LNCaP clone FGC (cell line): ENCODE data around the gene TSPOAP1.

Experiments
- DNase-seq: peaks from one replicate; pipeline ENCODE4 v3.0.0-alpha.2; 2011; ENCODE audit warnings: low read depth
- H3K4me3 ChIP-seq: 2 replicates; pipeline ENCODE4 v1.5.1; 2011; ENCODE audit warnings: mild to moderate bottlenecking, low read depth, low read length, control low read depth
- CTCF ChIP-seq: IDR thresholded peaks from 2 replicates; pipeline ENCODE4 v1.5.1; 2012; ENCODE audit warnings: mild to moderate bottlenecking; ENCODE audit not compliant: control insufficient read depth, insufficient read depth; ENCODE audit errors: extremely low read depth

TSPOAP1 gene

DNA sequence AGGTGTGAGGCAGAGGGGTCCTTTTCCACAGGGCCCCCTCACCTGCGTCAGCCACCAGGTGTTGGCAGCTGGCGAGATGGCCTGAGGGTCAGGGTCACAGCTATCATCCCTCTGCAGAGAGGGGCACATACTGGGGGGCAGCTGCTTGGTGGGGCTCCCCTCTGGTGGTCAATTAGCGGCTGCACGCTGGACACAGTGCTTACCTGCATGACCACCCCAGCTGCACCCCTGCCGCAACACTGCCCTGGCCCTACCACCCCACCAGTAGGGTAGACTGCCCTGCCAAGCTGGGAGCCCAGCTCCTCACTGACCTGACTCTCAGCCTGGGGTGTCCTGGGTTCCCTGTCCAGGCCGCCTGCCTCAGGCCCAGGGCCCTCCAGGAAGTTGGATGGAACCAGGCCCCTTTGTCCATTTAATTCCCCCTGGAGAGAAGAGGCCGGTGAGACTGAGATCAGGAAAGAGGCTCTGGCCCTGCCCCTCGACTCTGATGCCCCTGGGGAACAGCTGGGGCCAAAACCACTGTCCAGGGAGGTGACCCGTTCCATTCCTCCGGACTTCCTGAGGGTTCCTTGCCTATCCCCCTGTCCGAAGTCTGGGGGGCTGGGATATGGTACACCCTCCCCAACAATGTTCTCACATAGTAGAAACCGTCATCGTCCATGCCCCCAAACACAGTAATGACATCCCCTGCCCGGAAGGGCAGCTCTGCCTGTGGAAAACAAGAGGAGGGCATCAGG lies 23.7 kb downstream of the TSPOAP1 start:
- DNase-seq, result no peak
- TF ChIP-seq CTCF, result no peak
- no peak overlapping the region for H3K4me3 ChIP-seq

DNA sequence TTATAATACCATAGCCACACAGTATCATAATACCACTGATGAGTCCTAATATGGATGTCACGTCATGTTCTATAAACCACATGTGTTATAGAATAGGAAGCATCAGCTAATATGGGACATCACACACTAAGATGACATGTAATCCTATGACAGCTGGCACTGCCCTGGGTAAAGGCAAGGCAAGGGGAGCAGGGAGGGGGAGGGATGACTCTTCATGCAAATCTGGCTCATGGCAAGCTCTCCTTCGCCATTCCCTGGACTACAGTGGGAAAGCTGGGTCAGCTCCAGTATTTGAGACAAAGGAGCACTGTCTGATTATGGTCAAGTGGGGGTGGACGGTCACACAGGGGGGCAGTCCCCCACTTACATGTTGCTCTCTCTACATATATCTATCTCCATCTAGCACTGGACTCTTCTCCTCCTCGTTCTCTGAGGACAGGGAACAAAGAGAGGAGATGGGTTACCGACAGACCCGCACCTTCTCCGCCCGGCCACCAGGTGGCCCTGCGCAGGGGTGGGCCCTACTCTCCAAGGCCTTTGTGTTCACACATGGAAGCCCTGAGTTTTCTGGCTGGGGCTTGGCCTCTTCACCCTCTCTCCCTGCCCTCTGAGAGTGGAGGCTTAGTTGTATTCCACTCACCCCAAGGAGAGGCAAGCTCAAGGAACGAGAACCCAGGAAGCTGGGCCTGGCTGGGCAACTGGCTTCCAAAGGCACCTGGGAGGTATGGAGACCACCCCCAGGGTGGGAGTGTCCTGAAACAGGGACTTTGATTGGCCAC lies 24.4 kb downstream of the TSPOAP1 start:
- DNase-seq, result no peak
- H3K4me3 ChIP-seq, result no peak overlapping the region
- TF ChIP-seq CTCF, result peak; percentile 64

DNA sequence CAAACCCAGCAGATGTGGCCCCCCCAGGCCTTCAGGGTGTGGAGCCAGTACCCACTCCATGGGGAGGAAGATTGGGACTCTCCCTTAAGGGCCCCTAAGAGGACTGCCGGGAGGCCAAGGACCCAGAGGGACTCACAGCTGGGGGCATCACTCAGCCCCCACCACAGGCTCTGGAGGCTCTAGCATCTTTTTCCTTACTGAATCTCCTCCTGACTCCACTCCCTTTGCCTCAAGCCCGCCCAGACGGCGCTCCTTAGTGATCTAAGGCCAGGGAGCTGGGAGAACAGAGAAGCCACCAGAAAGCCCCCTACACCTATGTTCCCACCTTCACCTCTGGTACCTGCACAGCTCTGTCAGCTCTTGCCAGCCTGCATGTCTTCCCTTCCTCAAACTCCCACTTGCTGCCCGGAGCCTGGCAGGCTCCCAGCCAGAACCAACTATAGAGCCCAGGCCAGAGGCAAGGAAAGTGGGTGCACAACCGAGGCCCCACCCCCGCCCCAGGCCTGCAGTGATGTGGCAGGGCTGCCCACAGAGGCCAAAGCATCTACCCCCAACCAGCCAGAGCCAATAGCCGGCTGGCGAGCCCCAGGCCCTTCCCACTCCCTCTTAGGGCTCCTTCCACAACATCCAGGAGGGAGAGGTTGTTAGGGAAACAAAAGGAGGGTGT lies 25.5 kb downstream of the TSPOAP1 start:
- no peak overlapping the region for H3K4me3 ChIP-seq
- no peak for TF ChIP-seq CTCF
- no peak for DNase-seq

- TF ChIP-seq CTCF, result no peak
- DNase-seq, result no peak
- H3K4me3 ChIP-seq, result no peak overlapping the region
Observed at GRCh38 chr17:58302171-58302918, 26.2 kb downstream of the TSPOAP1 start.

DNA sequence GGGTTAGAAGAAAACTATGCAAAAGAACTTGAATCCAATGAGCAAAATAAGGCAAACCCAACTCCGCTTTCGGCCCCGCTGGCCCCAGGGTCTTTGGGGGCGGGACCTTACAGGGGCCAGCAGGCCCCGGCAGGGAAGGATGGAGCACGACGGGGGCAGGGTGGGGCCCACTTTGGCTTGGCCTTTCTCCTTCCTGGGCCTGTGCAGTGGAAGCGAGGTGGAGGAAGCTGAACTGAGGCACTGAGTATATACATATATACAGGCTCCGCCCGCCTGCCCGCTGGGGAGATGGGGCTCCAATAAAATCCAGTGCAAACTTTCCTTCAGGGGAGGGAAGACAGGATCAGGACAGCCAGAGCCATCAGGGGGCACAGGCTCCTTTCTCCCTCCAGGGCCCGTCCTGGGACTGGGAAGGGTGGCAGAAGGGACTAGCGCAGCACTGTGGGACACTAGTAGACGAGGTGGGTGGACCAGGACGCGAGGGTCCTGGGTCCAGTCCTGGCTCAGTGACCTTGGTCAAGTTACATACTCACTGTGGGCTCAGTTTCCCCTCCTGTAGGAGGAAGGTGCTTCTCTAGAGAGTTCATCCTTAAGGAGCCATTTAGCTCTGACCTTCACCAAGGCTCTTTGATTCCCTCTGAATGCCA lies 27.0 kb downstream of the TSPOAP1 start:
- no peak for DNase-seq
- H3K4me3 ChIP-seq, result no peak overlapping the region
- TF ChIP-seq CTCF, result no peak

DNA sequence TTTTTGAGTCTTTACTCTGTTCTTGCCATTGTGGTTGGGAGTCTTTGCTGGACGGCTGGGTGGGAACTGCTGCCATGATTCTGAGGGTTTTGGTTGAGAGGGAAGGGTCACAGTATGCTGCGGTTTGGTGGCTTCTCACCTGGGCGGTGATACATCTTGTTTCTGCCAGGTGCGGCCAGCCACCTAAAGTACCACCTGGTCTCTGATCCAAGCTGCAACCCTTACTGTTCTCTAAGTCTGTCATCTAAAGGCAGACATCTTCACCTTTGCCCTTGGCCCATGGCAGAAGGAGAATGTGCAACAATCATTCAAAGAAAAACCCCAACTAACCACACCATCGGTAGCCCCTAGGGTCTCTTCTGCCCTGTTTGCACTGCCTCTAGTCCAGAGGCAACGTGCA lies 28.3 kb downstream of the TSPOAP1 start:
- H3K4me3 ChIP-seq, result no peak overlapping the region
- no peak for TF ChIP-seq CTCF
- DNase-seq, result no peak
